Measurements from ENCODE around the gene ARHGAP25. TPM values are rescaled to one million over a fixed set of nuclear protein-coding genes. Genes with fewer than 3 reads are reported as not detected.

Gene ARHGAP25
- total and polyA plus RNA-seq, 8 donors: 6.1 to 43.5 (median 9.3) TPM

DNA sequence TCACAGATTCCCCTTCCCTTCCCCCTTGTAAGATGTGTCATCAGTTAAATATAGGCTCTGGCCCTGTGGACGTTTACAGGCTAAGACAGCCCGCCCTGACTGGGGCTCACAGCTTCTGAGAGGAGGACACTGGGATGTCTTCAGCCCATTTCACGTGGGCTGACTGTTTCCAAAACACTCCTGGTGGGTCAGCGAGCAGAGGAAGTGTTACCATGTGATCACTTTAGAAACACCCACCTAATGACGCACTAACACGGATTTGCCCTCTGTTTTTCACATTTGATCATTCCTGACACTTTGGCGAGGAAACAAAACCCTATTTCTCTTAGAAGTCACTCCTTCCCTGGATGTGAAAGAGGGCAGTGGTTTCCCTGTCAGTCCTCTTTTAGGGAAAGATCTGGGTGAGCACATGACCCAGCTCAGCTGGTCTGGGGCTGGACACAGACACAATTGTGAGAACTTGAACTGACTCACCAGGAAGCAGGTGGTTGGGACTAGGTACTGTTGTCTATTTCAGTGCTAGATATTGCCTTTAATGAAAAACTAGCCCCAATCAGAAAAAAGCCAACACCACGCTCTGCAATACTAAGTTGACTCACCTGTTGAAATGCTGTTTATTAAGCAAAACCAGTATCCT, 97.7 kb downstream of the ARHGAP25 start:
- H3K27ac ChIP-seq: peak overlapping the region; percentile 72 to 90
- no peaks in the 10 kb centered on the region for H3K27me3 ChIP-seq
- ATAC-seq (peak; percentile 70), DNase-seq (peak in 2 of 4 donors; percentile 33 to 85)
- H3K9me3 ChIP-seq: no peaks in the 10 kb centered on the region
- H3K36me3 ChIP-seq: no peaks in the 10 kb centered on the region
- no peak overlapping the region for H3K4me3 ChIP-seq
- TF ChIP-seq, protein P1, sequence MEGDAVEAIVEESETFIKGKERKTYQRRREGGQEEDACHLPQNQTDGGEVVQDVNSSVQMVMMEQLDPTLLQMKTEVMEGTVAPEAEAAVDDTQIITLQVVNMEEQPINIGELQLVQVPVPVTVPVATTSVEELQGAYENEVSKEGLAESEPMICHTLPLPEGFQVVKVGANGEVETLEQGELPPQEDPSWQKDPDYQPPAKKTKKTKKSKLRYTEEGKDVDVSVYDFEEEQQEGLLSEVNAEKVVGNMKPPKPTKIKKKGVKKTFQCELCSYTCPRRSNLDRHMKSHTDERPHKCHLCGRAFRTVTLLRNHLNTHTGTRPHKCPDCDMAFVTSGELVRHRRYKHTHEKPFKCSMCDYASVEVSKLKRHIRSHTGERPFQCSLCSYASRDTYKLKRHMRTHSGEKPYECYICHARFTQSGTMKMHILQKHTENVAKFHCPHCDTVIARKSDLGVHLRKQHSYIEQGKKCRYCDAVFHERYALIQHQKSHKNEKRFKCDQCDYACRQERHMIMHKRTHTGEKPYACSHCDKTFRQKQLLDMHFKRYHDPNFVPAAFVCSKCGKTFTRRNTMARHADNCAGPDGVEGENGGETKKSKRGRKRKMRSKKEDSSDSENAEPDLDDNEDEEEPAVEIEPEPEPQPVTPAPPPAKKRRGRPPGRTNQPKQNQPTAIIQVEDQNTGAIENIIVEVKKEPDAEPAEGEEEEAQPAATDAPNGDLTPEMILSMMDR (IDR thresholded peaks at IDR 0.05): no peak
- intact Hi-C loops (cut with DNase I): loop anchor here in 1 of 2 donors (10.0 kb wide), 1 partner anchor 78 kb away; no protein-coding TSS in a partner anchor
- peaks cover 18 to 95% of the 10 kb centered on the region in 2 donors for H3K4me1 ChIP-seq

DNA sequence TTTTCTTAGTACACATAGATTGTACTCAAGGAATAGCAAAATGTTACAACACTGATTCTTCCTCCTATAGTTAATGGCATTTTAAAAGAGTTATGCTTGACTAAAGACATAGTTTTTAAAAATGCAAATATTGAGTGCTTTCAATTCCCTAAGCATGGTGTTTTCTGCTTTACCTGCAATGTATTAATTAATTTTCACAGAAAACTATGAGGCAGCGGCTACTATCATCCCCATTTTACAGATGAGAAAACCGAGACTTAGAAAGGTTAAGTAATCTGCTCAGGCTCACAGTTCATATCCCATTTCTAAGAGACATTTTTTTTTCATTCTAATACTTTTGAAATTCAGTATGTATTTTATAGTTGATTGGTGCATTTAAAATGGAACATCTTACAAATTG, 98.6 kb downstream of the ARHGAP25 start:
- intact Hi-C loops (cut with DNase I): loop anchor here in 1 of 2 donors (10.0 kb wide), 1 partner anchor 78 kb away; no protein-coding TSS in a partner anchor
- DNase-seq: no peak
- Histone ChIP-seq H3K4me1 (peaks cover 18 to 95% of the 10 kb centered on the region in 2 donors), H3K27me3 (no peaks in the 10 kb centered on the region), H3K27ac (peak overlapping the region; percentile 72 to 90), H3K4me3 (no peak overlapping the region), H3K9me3 (no peaks in the 10 kb centered on the region), H3K36me3 (no peaks in the 10 kb centered on the region)
- ATAC-seq: no peak
- TF ChIP-seq, protein P1 (IDR thresholded peaks at IDR 0.05): no peak

DNA sequence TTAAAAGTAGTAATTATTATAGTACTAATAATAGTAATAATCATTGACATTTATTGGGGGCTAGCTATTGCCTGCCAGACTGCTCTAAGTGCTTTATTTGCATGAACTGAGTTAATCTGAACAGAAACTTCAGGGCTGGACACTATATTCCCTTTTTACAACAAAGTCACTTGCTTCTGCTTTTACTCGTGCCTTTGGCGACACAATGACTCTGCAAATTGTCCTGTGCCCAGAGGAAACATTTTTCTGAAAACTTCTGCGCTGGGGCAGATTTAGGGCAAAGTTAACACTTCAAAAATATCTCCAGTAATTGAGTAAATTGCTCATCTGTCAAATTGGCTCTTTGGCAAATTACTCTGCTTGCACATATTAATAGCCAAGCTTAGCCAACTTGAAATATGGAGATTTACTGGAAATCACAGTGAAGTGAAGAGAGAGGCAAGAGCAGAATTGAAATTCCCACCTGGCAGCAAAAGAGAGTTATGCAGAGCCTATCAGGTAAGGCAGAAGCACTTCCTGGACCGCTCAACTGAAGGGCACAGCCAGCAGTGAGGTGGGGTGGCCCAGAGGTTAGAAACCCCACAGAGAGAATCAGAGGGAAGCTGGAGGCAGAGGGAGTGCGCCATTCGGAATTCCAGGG, 100.2 kb downstream of the ARHGAP25 start:
- TF ChIP-seq, protein P1 (IDR thresholded peaks at IDR 0.05): no peak
- Histone ChIP-seq H3K4me1 (peaks cover 6 to 79% of the 10 kb centered on the region in 2 donors), H3K36me3 (no peaks in the 10 kb centered on the region), H3K9me3 (no peaks in the 10 kb centered on the region), H3K4me3 (no peak overlapping the region), H3K27me3 (no peaks in the 10 kb centered on the region), H3K27ac (peak overlapping the region; percentile 45 to 90)
- DNase-seq: no peak
- intact Hi-C loops (cut with DNase I): loop anchor here in 1 of 2 donors (5.0 to 10.0 kb wide), 2 partner anchors 77 to 80 kb away; no protein-coding TSS in a partner anchor
- no peak for ATAC-seq

DNA sequence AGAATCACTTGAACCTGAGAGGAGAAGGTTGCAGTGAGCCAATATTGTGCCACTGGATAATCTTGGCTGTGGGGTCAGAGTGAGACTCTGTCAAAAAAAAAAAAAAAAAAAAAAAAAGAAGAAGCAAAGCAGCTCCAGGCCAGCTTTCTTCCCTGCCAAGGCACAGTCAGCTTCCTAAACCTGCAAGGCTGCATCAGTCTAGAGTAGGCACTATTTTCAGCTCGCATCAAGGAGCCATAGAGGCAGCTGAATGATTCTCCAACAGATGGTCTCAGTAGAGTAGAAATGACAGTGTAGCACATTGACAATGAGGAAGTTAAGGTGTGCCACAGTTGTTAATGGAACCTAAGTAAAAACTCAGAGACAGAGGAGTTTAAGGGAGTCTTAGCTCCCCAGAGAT, 101.0 kb downstream of the ARHGAP25 start:
- H3K36me3 ChIP-seq: no peaks in the 10 kb centered on the region
- no peak overlapping the region for H3K4me3 ChIP-seq
- H3K9me3 ChIP-seq: no peaks in the 10 kb centered on the region
- H3K27ac ChIP-seq: peak overlapping the region; percentile 45 to 90
- intact Hi-C loops (cut with DNase I): loop anchor here in 1 of 2 donors (5.0 to 10.0 kb wide), 2 partner anchors 77 to 81 kb away; no protein-coding TSS in a partner anchor
- no peaks in the 10 kb centered on the region for H3K27me3 ChIP-seq
- peaks cover 5 to 71% of the 10 kb centered on the region in 2 donors for H3K4me1 ChIP-seq
- DNase-seq: no peak
- TF ChIP-seq, protein P1 (IDR thresholded peaks at IDR 0.05): no peak
- ATAC-seq: no peak
